H1 (cell line): ENCODE measurements around the gene PAX5. TPM values are rescaled to one million over a fixed set of nuclear protein-coding genes. Genes with fewer than 3 reads are reported as not detected.
A peak's percentile ranks its signal among the peaks of the same experiment; 100 is the strongest.

Source experiments
- CBX5 ChIP-seq: fragments of 300-800, 300-1000 bp; sonication (generic); IDR thresholded peaks from 2 replicates; pipeline ENCODE4 v1.7.1; 2016; ENCODE audit warnings: antibody characterized with exemption, low read length, low read depth
- CBX8 ChIP-seq: fragments of 300-800, 300-1000 bp; sonication (generic); IDR thresholded peaks from 2 replicates; pipeline ENCODE4 v1.7.1; 2016; ENCODE audit warnings: low read depth, low read length, borderline replicate concordance
- CHD2 ChIP-seq: IDR thresholded peaks from 2 replicates; pipeline ENCODE4 v1.6.1; 2012; ENCODE audit warnings: low read length, improper control_type of control experiment
- CHD7 ChIP-seq: fragments of 300-600 bp; sonication (generic); IDR thresholded peaks from 2 replicates; pipeline ENCODE4 v1.7.1; 2012; ENCODE audit warnings: low read length, moderate library complexity, mild to moderate bottlenecking, inconsistent platforms; ENCODE audit not compliant: insufficient replicate concordance
- E2F6 ChIP-seq: IDR thresholded peaks from 2 replicates; pipeline ENCODE4 v1.6.1; 2012; ENCODE audit warnings: inconsistent platforms
- HDAC2 ChIP-seq, 2 experiments: fragments of 300-600 bp in 1 of 2; sonication (generic) in 1 of 2; IDR thresholded peaks; 2 replicates each; pipeline ENCODE4 v1.6.1; 2011 to 2012; ENCODE audit warnings: low read depth in 2 of 2, low read length in 2 of 2, mild to moderate bottlenecking in 2 of 2, moderate library complexity in 2 of 2, borderline replicate concordance in 1 of 2, inconsistent platforms in 1 of 2
- KDM4A ChIP-seq: IDR thresholded peaks from one replicate; pipeline ENCODE4 v1.7.1; 2012; ENCODE audit warnings: low read depth, mild to moderate bottlenecking, moderate library complexity, low read length, inconsistent platforms; ENCODE audit not compliant: severe bottlenecking
- RBBP5 ChIP-seq: IDR thresholded peaks from 2 replicates; pipeline ENCODE4 v1.7.1; 2012; ENCODE audit warnings: low read depth, mild to moderate bottlenecking, inconsistent platforms, low read length, moderate library complexity, borderline replicate concordance
- TAF1 ChIP-seq: IDR thresholded peaks from 2 replicates; pipeline ENCODE4 v1.6.1; 2011; ENCODE audit warnings: mild to moderate bottlenecking, low read depth, low read length
- polyA plus RNA-seq, 7 experiments: library from polyadenylated mRNA; depleted of rRNA in 3 of 7; stranded (reverse) in 5 of 7; unstranded in 2 of 7; fragments of >200 nt in 5 of 7; fragments of 200-250 nt in 2 of 7; gene quantifications; 1 replicate in 5 of 7; 2 replicates in 1 of 7; 4 replicates in 1 of 7; pipeline versions ENCODE4 v1.2.1 to v1.2.3, GENCODE V29; 2011 to 2013; ENCODE audit warnings: missing spikeins in 2 of 7, mixed read lengths in 2 of 7
- total RNA-seq: library from RNA; stranded (reverse); fragmentation: NEBNext Ultra II Directional; extraction: Animal tissue kit (Norgen Biotek cat#: 25700); gene quantifications from 2 replicates; pipeline ENCODE4 v1.2.1, GENCODE V29; 2021

The PAX5 gene
- total and polyA plus RNA-seq, 2 of the 8 experiments (the other 6 are each of a cell fraction or from before 2014, with no cell fraction given), result 0.29 to 0.43 TPM

GRCh38 chr9:37035648-37036370, 1.7 kb upstream of the PAX5 start (continued):
- TF ChIP-seq CHD7, result no peak
- TF ChIP-seq TAF1, result no peak
- TF ChIP-seq CBX8, result peak; percentile 100
- peak in 1 of 2 experiments; percentile 29; a peak in 1 of 4 replicates for TF ChIP-seq HDAC2 (IDR thresholded peaks at IDR 0.05; ENCODE audit: borderline replicate concordance in 1 of 2, low read depth in 2 of 2, low read length in 2 of 2)
- TF ChIP-seq KDM4A, result no peak
- TF ChIP-seq CHD2, result no peak
- peak; percentile 62 for TF ChIP-seq E2F6
- no peak for TF ChIP-seq RBBP5
- no peak for TF ChIP-seq CBX5
